Osteoblast (primary cell): ENCODE measurements around the gene VWA5B2. TPM values are rescaled to one million over a fixed set of nuclear protein-coding genes. Genes with fewer than 3 reads are reported as not detected.
A peak's percentile ranks its signal among the peaks of the same experiment; 100 is the strongest.
"Not testable (repeated sequence)": the region's sequence is repeated elsewhere in the genome, so short reads cannot be mapped to it uniquely, and the experiment has no call there.

Source experiments
- DNase-seq: peaks from one replicate; pipeline ENCODE4 v3.0.0; 2011; ENCODE audit warnings: low spot score, mixed read lengths; ENCODE audit not compliant: insufficient read length; ENCODE audit errors: missing footprints
- H2AFZ ChIP-seq: 2 replicates; pipeline ENCODE4 v1.6.0; 2011; ENCODE audit warnings: mild to moderate bottlenecking, low read length
- H3K27ac ChIP-seq: 2 replicates; pipeline ENCODE4 v1.5.1; 2011; ENCODE audit warnings: mild to moderate bottlenecking, low read depth, low read length, moderate library complexity
- H3K27me3 ChIP-seq: 2 replicates; pipeline ENCODE4 v1.6.0; 2012; ENCODE audit warnings: mild to moderate bottlenecking, control low read depth, inconsistent platforms, low read length, moderate library complexity; ENCODE audit not compliant: insufficient read depth
- H3K36me3 ChIP-seq: 2 replicates; pipeline ENCODE4 v1.5.1; 2011; ENCODE audit warnings: mild to moderate bottlenecking, low read length, control low read depth, moderate library complexity; ENCODE audit not compliant: insufficient read depth
- H3K4me1 ChIP-seq: 2 replicates; pipeline ENCODE4 v1.5.1; 2011; ENCODE audit warnings: mild to moderate bottlenecking, low read length, control low read depth, moderate library complexity; ENCODE audit not compliant: insufficient read depth
- H3K4me2 ChIP-seq: 2 replicates; pipeline ENCODE4 v1.6.0; 2011; ENCODE audit warnings: mild to moderate bottlenecking, low read length; ENCODE audit not compliant: insufficient read depth
- H3K4me3 ChIP-seq: fragments of 200-600 bp; sonication (generic); 3 replicates; pipeline ENCODE4 v1.5.1; 2012; ENCODE audit warnings: mild to moderate bottlenecking, low read length, inconsistent platforms; ENCODE audit not compliant: insufficient read depth
- H3K79me2 ChIP-seq: 2 replicates; pipeline ENCODE4 v1.6.0; 2012; ENCODE audit warnings: mild to moderate bottlenecking, low read length, control low read depth, inconsistent platforms; ENCODE audit not compliant: insufficient read depth
- H3K9me3 ChIP-seq: 2 replicates; pipeline ENCODE4 v1.5.1; 2011; ENCODE audit warnings: low read depth, low read length, control low read depth
- H4K20me1 ChIP-seq: 2 replicates; pipeline ENCODE4 v1.6.0; 2012; ENCODE audit warnings: mild to moderate bottlenecking, low read length, control low read depth; ENCODE audit not compliant: insufficient read depth
- CTCF ChIP-seq: IDR thresholded peaks from 2 replicates; pipeline ENCODE4 v1.5.1; 2011; ENCODE audit warnings: mild to moderate bottlenecking, low read depth, low read length, moderate library complexity; ENCODE audit errors: extremely low read depth
- total RNA-seq: library from RNA; depleted of rRNA; stranded (reverse); fragments of >200 nt; gene quantifications from 2 replicates; pipeline ENCODE4 v1.2.3, GENCODE V29; 2012

Gene VWA5B2
- total RNA-seq, 1 donor: not detected

- H4K20me1 ChIP-seq: peaks cover 19% of the 10 kb centered on the region
- DNase-seq: peak; percentile 77
Measured at GRCh38 chr3:184261854-184262763, 32.7 kb downstream of the VWA5B2 start.

DNA sequence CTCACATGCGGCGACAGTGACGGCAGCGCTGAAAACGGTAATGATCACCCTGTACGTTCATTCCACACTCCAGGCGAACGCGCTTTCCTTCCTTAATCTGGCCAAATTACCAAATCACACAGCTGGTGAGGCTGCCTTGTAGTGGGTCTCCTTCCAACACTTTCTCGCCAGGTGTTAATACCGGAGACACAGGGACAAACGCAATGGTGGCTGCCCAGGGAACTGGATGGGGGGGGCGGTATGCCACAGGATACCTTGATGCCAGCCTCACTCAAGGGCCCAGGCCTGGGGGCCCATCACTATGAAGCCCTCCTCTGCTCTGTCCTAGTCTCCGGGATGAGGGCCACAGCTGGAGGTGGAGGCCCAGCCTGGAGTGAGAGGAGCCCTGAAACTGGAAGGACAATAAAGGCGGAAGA, 33.4 kb downstream of the VWA5B2 start:
- TF ChIP-seq CTCF: no peak
- Histone ChIP-seq H3K4me2 (no peak overlapping the region), H3K27ac (no peak overlapping the region), H3K79me2 (no peaks in the 10 kb centered on the region), H2AFZ (no peak overlapping the region), H3K4me3 (no peak overlapping the region), H3K4me1 (peaks cover 3% of the 10 kb centered on the region), H3K9me3 (no peaks in the 10 kb centered on the region), H3K36me3 (no peaks in the 10 kb centered on the region), H3K27me3 (peaks cover 41% of the 10 kb centered on the region), H4K20me1 (peaks cover 17% of the 10 kb centered on the region)
- peak; percentile 58 for DNase-seq

More at GRCh38 chr3:184261854-184262763, 32.7 kb downstream of the VWA5B2 start:
- no peak for TF ChIP-seq CTCF
- H3K79me2 ChIP-seq: no peaks in the 10 kb centered on the region
- peak overlapping the region; percentile 57 for H3K4me3 ChIP-seq
- no peaks in the 10 kb centered on the region for H3K9me3 ChIP-seq
- H3K36me3 ChIP-seq: no peaks in the 10 kb centered on the region
- H3K4me2 ChIP-seq: peak overlapping the region; percentile 79
- H3K27ac ChIP-seq: no peak overlapping the region
- peak overlapping the region; percentile 56 for H2AFZ ChIP-seq
- peaks cover 35% of the 10 kb centered on the region for H3K27me3 ChIP-seq
- H3K4me1 ChIP-seq: peaks cover 3% of the 10 kb centered on the region

GRCh38 chr3:184267249-184267648, 37.9 kb downstream of the VWA5B2 start:
- not testable (repeated sequence) for H2AFZ ChIP-seq, H3K79me2 ChIP-seq, H3K9me3 ChIP-seq, H3K4me1 ChIP-seq, H3K4me3 ChIP-seq, H3K27ac ChIP-seq, H3K4me2 ChIP-seq, DNase-seq, H4K20me1 ChIP-seq, H3K36me3 ChIP-seq
- peaks cover 23% of the 10 kb centered on the region for H3K27me3 ChIP-seq

DNA sequence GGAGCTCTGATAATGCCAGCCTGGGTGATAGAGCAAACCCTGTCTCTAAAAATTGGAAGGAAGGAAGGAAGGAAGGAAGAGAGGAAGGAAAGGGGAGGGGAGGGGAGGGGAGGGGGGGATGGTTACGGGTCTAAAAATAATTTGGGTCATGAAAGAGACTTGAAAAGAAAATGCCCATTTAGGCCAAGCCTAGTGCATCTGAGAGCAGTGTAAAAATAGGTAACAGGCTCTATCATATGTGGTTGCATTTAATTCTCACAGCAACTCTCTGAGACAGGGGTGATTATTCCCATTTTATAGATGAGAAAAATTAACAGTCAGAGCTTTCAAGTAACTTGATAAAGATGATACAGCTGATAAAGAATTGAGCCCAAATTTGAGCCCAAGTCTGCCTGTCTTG, 42.9 kb downstream of the VWA5B2 start:
- Histone ChIP-seq H3K4me2 (no peak overlapping the region), H4K20me1 (no peaks in the 10 kb centered on the region), H3K27me3 (peaks cover 39% of the 10 kb centered on the region), H3K9me3 (no peaks in the 10 kb centered on the region), H3K27ac (no peak overlapping the region), H3K36me3 (no peaks in the 10 kb centered on the region), H2AFZ (no peak overlapping the region), H3K4me1 (no peaks in the 10 kb centered on the region), H3K79me2 (no peaks in the 10 kb centered on the region), H3K4me3 (no peak overlapping the region)
- TF ChIP-seq CTCF: no peak
- DNase-seq: peak; percentile 5
